Hematopoietic multipotent progenitor cell treated with erythropoietin and hydrocortisone succinate and interleukin-3 and kit ligand, for 6 days (in vitro differentiated cells): ENCODE measurements around the gene ZIC3.

Experiments used
- DNase-seq: peaks from one replicate; pipeline ENCODE4 v3.0.0-alpha.2; 2015

ZIC3 gene

DNA sequence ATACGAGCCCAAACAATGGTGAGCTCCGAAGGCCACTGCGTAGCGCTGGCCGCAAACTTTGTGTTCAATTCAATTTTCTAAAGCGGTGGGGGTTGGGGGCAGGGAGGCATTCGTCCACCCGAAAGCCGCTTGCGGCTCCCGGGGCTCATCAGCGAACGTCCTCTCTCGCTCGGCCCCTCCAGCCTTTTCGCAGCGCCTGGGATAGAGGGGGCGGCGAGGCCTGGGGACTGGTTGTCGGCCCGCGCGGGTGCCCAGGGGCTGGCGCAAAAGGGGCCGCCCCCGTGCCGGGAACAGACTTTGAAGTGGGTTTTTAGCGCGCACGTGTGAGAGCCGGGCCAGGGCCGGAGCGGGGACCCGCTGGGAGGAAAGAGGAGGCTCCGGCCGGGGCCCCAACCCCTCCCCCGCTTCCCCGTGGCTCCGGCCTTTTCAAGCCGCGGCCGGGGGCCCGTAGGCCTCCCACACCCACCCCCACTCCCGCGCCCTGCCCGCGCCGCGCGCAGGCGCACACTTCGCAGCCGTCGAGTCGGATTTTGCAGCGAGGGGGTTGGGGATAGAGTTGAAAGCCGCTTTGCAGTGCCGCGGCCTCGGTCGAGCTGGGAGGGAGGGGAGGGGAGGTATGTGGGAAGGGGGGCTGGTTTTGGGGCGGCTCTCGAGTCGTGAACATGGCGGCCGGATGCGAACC lies 8.3 kb downstream of the ZIC3 start:
- no peak for DNase-seq

DNA sequence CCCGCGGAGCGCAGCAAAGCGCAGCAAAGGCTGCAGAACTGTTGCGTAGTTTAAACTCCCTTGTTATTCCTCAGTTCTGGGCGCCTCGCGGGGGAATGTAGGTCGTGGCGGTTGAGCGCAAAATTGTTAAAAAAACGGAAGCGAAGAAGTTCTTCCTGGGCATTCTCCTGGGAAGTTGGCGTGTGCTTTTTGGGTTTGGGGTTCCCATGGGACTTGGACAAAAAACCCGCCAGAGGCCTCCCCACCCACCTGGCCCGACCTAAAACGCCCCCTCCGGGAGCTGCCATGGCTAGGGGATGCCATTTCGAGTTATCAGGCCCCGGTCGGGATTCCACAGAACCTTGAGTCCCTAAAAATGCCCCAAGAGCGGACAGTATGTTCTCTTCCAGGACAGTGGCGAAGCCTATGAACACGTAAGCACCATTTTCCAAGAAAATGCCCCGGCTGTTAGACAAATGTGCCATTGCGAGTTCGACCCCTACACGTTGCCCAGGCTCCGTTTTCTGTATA lies 8.9 kb downstream of the ZIC3 start:
- DNase-seq, result no peak

DNA sequence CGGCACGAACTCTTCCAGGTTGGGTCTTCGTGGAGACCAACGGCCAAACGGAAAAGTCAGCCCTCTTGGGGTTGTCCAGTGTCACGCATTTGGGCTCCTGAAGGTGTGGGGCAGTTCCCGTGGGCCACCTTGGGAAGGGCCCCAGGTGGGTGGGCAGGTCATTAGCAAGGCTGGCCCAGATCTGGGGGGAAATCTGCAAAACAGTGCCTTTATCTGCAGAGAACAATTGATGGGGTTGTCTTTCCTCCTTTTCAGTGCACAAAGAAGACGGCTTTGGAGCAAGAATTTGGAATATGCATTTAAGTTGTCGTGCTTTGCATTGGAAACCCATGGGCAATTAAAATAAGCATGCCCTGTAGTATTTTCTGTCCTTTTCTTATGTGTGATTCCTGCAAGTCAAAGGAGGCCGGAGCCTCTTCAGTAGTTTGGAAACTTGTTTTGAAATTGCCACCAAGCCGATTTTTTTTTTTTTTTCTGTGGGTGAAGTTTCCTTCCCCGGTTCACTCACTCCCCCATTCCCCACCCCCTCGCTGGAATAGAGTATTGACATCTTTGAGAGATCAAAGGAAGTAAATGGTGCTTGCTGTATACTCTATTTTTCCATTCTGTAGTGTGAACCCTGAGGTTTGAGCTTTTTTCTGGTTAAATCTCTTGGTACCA lies 9.8 kb downstream of the ZIC3 start:
- DNase-seq, result no peak

DNA sequence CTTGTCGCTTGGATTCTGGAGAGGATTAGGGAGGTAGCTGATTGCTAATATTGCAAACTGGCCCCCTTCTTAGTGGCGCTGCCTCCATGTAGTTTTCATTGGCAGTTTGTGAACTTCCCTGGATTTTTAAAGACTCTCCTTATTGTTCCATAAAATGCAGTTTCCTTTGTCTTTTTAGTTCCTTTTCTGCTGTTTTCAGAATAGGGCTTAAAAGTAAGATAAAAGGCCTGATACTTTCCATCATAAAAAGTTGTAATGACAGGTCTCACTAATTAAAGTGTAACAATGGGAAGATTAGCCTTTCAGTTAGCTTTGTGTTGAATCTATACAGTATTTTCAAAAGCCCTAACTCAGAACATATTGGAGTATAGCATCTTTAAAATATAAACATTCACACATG lies 21.2 kb downstream of the ZIC3 start:
- no peak for DNase-seq

DNA sequence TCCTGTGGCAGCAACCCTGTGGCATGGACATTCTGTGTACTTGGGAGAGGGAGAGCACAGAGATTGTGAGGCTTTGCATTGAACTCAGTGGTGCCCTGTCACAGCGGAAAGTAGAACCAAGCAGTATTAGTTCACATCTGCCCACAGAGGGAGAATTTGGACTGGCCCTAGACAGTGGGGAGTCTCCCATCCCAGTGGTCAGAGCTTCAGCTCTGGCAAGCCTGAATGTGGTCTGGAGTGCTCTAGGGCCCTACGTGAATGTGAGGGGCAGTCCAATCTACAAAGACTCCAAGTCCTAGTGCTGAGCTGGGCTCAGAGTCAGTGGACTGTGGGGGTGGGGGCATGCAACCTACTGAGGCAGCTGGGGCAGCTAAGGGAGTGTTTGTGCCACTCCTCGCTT lies 34.8 kb downstream of the ZIC3 start:
- DNase-seq, result no peak
